GM23338 (cell line): ENCODE data around the gene PDE4B. TPM values are rescaled to one million over a fixed set of nuclear protein-coding genes. Genes with fewer than 3 reads are reported as not detected.

Experiments
- ATAC-seq: fragments of 200-7000 bp; cut with Tn5 transposase; 3 replicates; pipeline ENCODE4 v1.9.1; 2020
- DNase-seq: peaks from one replicate; pipeline ENCODE4 v3.0.0-alpha.2; 2015; ENCODE audit warnings: low spot score
- H2AFZ ChIP-seq: fragments of 200-600 bp; sonication (generic); 2 replicates; pipeline ENCODE4 v1.8.0; 2016; ENCODE audit warnings: antibody characterized with exemption, mild to moderate bottlenecking, moderate library complexity
- H3F3A ChIP-seq: fragments of 200-600 bp; sonication (generic); replicated peaks from 2 replicates; pipeline ENCODE4 v1.8.0; 2017; ENCODE audit warnings: antibody characterized with exemption, mixed run types, low read depth
- H3K27ac ChIP-seq: fragments of 200-600 bp; sonication (generic); 2 replicates; pipeline ENCODE4 v1.6.1; 2016; ENCODE audit warnings: low read depth
- H3K27me3 ChIP-seq: fragments of 200-600 bp; sonication (generic); 2 replicates; pipeline ENCODE4 v1.8.0; 2016; ENCODE audit warnings: mild to moderate bottlenecking, mixed run types, moderate library complexity; ENCODE audit not compliant: insufficient read depth
- H3K36me3 ChIP-seq: fragments of 200-600 bp; sonication (generic); 2 replicates; pipeline ENCODE4 v1.8.0; 2016; ENCODE audit warnings: mild to moderate bottlenecking; ENCODE audit not compliant: insufficient read depth
- H3K4me1 ChIP-seq: fragments of 200-600 bp; sonication (generic); 2 replicates; pipeline ENCODE4 v1.8.0; 2016; ENCODE audit warnings: mild to moderate bottlenecking, moderate library complexity; ENCODE audit not compliant: insufficient read depth
- H3K4me2 ChIP-seq: fragments of 200-600 bp; sonication (generic); 2 replicates; pipeline ENCODE4 v1.7.1; 2017; ENCODE audit warnings: mixed run types
- H3K4me3 ChIP-seq: fragments of 200-600 bp; sonication (generic); 2 replicates; pipeline ENCODE4 v1.6.1; 2016; ENCODE audit warnings: mixed run types
- H3K79me2 ChIP-seq: fragments of 200-600 bp; sonication (generic); replicated peaks from 2 replicates; pipeline ENCODE4 v1.8.0; 2017; ENCODE audit warnings: mild to moderate bottlenecking; ENCODE audit not compliant: insufficient read depth
- H3K9me2 ChIP-seq: fragments of 200-600 bp; sonication (generic); 2 replicates; pipeline ENCODE4 v1.8.0; 2017; ENCODE audit not compliant: insufficient read depth
- H4K20me1 ChIP-seq: fragments of 200-600 bp; sonication (generic); replicated peaks from 2 replicates; pipeline ENCODE4 v1.8.0; 2017; ENCODE audit warnings: mild to moderate bottlenecking; ENCODE audit not compliant: insufficient read depth
- H3K27ac Mint-ChIP-seq: 2 replicates; pipeline ENCODE4 v1.8.0; 2020; ENCODE audit warnings: inconsistent platforms, mild to moderate bottlenecking, moderate library complexity, mixed read lengths
- H3K27me3 Mint-ChIP-seq: 3 replicates; pipeline ENCODE4 v1.8.0; 2022; ENCODE audit warnings: low read depth, mild to moderate bottlenecking, moderate library complexity, mixed read lengths, inconsistent platforms; ENCODE audit not compliant: insufficient read depth, poor library complexity
- H3K36me3 Mint-ChIP-seq: 3 replicates; pipeline ENCODE4 v1.8.0; 2021; ENCODE audit warnings: low read depth, mild to moderate bottlenecking, inconsistent platforms, moderate library complexity, mixed read lengths
- H3K4me1 Mint-ChIP-seq: 3 replicates; pipeline ENCODE4 v1.8.0; 2020; ENCODE audit warnings: mild to moderate bottlenecking, inconsistent platforms, mixed read lengths
- H3K4me3 Mint-ChIP-seq: 3 replicates; pipeline ENCODE4 v1.8.0; 2021; ENCODE audit warnings: moderate library complexity, mild to moderate bottlenecking, inconsistent platforms, mixed read lengths
- H3K9me3 Mint-ChIP-seq: 3 replicates; pipeline ENCODE4 v1.8.0; 2020; ENCODE audit warnings: moderate library complexity, mild to moderate bottlenecking, inconsistent platforms, mixed read lengths
- CTCF ChIP-seq, 2 experiments: fragments of 200-600 bp in 1 of 2; sonication (generic) in 1 of 2; conservative IDR thresholded peaks; 2 replicates each; pipeline versions ENCODE4 v1.5.1 to v1.6.1; 2016 to 2017; ENCODE audit warnings: antibody characterized with exemption in 2 of 2, low read depth in 2 of 2, mild to moderate bottlenecking in 2 of 2, moderate library complexity in 1 of 2
- EZH2 ChIP-seq: fragments of 200-600 bp; sonication (generic); IDR thresholded peaks from one replicate; pipeline ENCODE4 v1.8.0; 2017; ENCODE audit warnings: antibody characterized with exemption, mild to moderate bottlenecking, low read depth; ENCODE audit not compliant: unreplicated experiment
- EZH2phosphoT487 ChIP-seq: fragments of 200-600 bp; sonication (generic); IDR thresholded peaks from one replicate; pipeline ENCODE4 v1.8.1; 2018; ENCODE audit warnings: antibody characterized with exemption; ENCODE audit not compliant: unreplicated experiment
- JUNB ChIP-seq: IDR thresholded peaks from one replicate; pipeline ENCODE4 v1.6.1; 2016; ENCODE audit warnings: antibody characterized with exemption; ENCODE audit not compliant: unreplicated experiment
- NANOG ChIP-seq: IDR thresholded peaks from 2 replicates; pipeline ENCODE4 v1.6.1; 2016; ENCODE audit warnings: antibody characterized with exemption, borderline replicate concordance
- POLR2AphosphoS5 ChIP-seq: IDR thresholded peaks from 2 replicates; pipeline ENCODE4 v1.6.1; 2016; ENCODE audit warnings: antibody characterized with exemption, low read depth
- REST ChIP-seq: IDR thresholded peaks from one replicate; pipeline ENCODE4 v1.6.1; 2018; ENCODE audit warnings: antibody characterized with exemption; ENCODE audit not compliant: unreplicated experiment
- ZNF114 ChIP-seq: fragments of 250-450 bp; sonication (Bioruptor Pico); IDR thresholded peaks from 2 replicates; pipeline ENCODE4 v1.5.0; 2020; ENCODE audit warnings: mild to moderate bottlenecking, moderate library complexity
- polyA plus RNA-seq: library from polyadenylated mRNA; unstranded; fragments of >200 nt; fragmentation: Nextera tagmentation; extraction: Ambion mirVana; gene quantifications from 2 replicates; pipeline ENCODE4 v1.2.1, GENCODE V29; 2016
- total RNA-seq: library from RNA; depleted of rRNA; stranded (reverse); fragments of >200 nt; shearing (Covaris generic); gene quantifications from 2 replicates; pipeline ENCODE4 v1.2.3, GENCODE V29; 2014
- TF ChIP-seq, protein P1 (sequence below): IDR thresholded peaks from 2 replicates; pipeline ENCODE4 v1.6.1; 2016; ENCODE audit warnings: antibody characterized with exemption
- TF ChIP-seq, protein P2 (sequence below): fragments of 250-450 bp; sonication (Bioruptor Pico); IDR thresholded peaks from 2 replicates; pipeline ENCODE4 v1.5.0; 2020; ENCODE audit warnings: mild to moderate bottlenecking, moderate library complexity

Gene PDE4B
- total and polyA plus RNA-seq, 2 experiments from 2014 or later: 14.0 to 25.6 TPM

- no peak for ATAC-seq
- Histone ChIP-seq H3F3A (no peaks in the 10 kb centered on the region), H3K4me3 (no peak overlapping the region), H3K9me2 (no peaks in the 10 kb centered on the region), H2AFZ (no peak overlapping the region), H4K20me1 (no peaks in the 10 kb centered on the region), H3K36me3 (no peaks in the 10 kb centered on the region), H3K27ac (no peak overlapping the region), H3K79me2 (no peaks in the 10 kb centered on the region), H3K4me2 (no peak overlapping the region), H3K27me3 (no peaks in the 10 kb centered on the region), H3K4me1 (no peaks in the 10 kb centered on the region)
- no peaks in the 10 kb centered on the region for H3K4me1 Mint-ChIP-seq
- H3K27ac Mint-ChIP-seq: no peak overlapping the region
- H3K4me3 Mint-ChIP-seq: no peak overlapping the region
- TF ChIP-seq EZH2 (no peak), ZNF114 (CRISPR knock-in tag) (no peak), POLR2AphosphoS5 (no peak), CTCF (conservative IDR thresholded peaks at IDR 0.05; ENCODE audit: low read depth in 2 of 2) (no peak), NANOG (no peak), JUNB (no peak), EZH2phosphoT487 (no peak), REST (no peak)
- TF ChIP-seq, protein P1, sequence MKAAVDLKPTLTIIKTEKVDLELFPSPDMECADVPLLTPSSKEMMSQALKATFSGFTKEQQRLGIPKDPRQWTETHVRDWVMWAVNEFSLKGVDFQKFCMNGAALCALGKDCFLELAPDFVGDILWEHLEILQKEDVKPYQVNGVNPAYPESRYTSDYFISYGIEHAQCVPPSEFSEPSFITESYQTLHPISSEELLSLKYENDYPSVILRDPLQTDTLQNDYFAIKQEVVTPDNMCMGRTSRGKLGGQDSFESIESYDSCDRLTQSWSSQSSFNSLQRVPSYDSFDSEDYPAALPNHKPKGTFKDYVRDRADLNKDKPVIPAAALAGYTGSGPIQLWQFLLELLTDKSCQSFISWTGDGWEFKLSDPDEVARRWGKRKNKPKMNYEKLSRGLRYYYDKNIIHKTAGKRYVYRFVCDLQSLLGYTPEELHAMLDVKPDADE: no peak
- TF ChIP-seq, protein P2, sequence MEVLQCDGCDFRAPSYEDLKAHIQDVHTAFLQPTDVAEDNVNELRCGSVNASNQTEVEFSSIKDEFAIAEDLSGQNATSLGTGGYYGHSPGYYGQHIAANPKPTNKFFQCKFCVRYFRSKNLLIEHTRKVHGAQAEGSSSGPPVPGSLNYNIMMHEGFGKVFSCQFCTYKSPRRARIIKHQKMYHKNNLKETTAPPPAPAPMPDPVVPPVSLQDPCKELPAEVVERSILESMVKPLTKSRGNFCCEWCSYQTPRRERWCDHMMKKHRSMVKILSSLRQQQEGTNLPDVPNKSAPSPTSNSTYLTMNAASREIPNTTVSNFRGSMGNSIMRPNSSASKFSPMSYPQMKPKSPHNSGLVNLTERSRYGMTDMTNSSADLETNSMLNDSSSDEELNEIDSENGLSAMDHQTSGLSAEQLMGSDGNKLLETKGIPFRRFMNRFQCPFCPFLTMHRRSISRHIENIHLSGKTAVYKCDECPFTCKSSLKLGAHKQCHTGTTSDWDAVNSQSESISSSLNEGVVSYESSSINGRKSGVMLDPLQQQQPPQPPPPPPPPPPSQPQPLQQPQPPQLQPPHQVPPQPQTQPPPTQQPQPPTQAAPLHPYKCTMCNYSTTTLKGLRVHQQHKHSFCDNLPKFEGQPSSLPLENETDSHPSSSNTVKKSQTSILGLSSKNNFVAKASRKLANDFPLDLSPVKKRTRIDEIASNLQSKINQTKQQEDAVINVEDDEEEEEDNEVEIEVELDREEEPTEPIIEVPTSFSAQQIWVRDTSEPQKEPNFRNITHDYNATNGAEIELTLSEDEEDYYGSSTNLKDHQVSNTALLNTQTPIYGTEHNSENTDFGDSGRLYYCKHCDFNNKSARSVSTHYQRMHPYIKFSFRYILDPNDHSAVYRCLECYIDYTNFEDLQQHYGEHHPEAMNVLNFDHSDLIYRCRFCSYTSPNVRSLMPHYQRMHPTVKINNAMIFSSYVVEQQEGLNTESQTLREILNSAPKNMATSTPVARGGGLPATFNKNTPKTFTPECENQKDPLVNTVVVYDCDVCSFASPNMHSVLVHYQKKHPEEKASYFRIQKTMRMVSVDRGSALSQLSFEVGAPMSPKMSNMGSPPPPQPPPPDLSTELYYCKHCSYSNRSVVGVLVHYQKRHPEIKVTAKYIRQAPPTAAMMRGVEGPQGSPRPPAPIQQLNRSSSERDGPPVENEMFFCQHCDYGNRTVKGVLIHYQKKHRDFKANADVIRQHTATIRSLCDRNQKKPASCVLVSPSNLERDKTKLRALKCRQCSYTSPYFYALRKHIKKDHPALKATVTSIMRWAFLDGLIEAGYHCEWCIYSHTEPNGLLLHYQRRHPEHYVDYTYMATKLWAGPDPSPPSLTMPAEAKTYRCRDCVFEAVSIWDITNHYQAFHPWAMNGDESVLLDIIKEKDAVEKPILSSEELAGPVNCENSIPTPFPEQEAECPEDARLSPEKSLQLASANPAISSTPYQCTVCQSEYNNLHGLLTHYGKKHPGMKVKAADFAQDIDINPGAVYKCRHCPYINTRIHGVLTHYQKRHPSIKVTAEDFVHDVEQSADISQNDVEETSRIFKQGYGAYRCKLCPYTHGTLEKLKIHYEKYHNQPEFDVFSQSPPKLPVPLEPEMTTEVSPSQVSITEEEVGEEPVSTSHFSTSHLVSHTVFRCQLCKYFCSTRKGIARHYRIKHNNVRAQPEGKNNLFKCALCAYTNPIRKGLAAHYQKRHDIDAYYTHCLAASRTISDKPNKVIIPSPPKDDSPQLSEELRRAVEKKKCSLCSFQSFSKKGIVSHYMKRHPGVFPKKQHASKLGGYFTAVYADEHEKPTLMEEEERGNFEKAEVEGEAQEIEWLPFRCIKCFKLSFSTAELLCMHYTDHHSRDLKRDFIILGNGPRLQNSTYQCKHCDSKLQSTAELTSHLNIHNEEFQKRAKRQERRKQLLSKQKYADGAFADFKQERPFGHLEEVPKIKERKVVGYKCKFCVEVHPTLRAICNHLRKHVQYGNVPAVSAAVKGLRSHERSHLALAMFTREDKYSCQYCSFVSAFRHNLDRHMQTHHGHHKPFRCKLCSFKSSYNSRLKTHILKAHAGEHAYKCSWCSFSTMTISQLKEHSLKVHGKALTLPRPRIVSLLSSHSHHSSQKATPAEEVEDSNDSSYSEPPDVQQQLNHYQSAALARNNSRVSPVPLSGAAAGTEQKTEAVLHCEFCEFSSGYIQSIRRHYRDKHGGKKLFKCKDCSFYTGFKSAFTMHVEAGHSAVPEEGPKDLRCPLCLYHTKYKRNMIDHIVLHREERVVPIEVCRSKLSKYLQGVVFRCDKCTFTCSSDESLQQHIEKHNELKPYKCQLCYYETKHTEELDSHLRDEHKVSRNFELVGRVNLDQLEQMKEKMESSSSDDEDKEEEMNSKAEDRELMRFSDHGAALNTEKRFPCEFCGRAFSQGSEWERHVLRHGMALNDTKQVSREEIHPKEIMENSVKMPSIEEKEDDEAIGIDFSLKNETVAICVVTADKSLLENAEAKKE (CRISPR knock-in tag): no peak
- no peaks in the 10 kb centered on the region for H3K27me3 Mint-ChIP-seq
- H3K36me3 Mint-ChIP-seq: no peaks in the 10 kb centered on the region
- H3K9me3 Mint-ChIP-seq: no peaks in the 10 kb centered on the region
- DNase-seq: no peak
These were observed 131.8 kb downstream of the PDE4B start for GRCh38 chr1:65924471-65924870.
